NCI-H2171 (cell line): Measurements from ENCODE around the gene BAG5.
A peak's percentile ranks its signal among the peaks of the same experiment; 100 is the strongest.

Experiments
- DNase-seq: peaks from one replicate; lab custom pipeline; 2025; lab: John Stamatoyannopoulos, UW

BAG5 gene

GRCh38 chr14:103546652-103547454 is 15.6 kb downstream of the BAG5 start:
- peak; percentile 33 for DNase-seq

DNA sequence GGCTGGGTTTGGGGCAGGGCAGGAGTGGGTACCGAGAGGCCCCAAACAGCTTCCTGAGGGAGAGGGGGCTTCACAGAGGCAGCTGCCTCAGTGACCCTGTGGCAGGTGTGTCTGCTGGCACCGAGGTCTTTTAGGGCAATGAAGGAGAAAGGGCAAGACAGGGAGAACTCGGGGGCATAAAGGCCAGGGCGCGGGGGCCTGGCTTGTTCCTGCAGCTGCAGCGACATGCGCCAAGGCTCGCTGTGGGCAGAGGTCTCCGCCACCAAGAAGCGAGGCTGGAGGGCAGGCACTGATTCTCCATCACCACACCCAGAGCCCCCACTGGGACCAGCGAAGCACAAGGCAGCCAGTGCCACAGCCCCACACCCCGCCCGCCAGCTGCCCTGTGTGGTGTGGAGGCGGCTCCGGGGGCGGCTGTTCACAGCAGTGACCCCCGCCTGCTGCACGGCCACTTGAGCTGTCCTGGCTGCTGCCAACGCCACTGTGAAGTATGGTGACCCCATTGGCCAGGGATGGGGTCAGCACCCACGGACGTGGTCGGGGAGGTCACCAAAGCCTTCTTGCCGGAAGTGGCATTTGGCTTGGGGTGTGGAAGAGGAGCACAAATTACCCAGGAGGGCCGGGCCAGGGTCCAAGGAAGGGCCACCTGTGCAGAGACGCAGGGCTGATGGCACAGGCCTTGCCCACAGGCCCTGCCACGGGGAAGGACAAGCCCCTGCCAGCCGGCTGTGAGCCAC is 16.4 kb downstream of the BAG5 start:
- DNase-seq = no peak

DNA sequence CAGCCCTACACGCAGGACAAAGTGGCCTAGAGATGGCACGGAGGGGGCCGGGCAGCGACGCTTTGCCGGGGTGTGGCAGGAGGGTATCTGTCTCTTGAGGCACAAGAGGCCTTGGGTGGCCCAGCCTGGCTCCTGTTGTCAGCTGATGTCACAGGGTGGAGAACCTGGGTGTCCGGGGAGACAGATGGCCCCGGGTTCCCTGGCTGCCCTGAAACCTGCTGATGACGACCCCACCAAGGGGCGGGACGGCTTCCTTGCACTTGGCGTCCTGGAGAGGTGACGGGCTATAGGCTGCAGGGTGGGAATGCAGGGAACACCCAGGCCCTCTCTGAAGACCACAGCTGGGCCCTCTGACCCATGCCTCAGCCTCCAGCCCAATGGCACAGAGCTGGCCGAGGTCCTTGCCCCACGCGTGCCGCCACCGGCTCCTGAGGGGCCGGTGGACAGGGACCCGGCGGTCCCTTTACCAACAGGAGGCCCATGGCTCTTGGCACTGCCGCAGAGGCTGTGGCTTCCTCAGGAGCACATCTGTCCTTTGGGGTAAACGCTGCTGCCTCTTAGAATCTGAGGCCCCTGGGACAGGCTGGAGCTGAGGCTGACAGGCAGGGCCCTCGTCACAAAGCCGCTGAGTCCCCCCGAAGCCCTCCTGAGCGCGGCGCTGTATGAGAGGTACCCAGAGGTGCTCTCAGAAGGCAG is 17.1 kb downstream of the BAG5 start:
- no peak for DNase-seq

- DNase-seq = no peak
Observed at GRCh38 chr14:103544388-103545218, 17.9 kb downstream of the BAG5 start.

DNA sequence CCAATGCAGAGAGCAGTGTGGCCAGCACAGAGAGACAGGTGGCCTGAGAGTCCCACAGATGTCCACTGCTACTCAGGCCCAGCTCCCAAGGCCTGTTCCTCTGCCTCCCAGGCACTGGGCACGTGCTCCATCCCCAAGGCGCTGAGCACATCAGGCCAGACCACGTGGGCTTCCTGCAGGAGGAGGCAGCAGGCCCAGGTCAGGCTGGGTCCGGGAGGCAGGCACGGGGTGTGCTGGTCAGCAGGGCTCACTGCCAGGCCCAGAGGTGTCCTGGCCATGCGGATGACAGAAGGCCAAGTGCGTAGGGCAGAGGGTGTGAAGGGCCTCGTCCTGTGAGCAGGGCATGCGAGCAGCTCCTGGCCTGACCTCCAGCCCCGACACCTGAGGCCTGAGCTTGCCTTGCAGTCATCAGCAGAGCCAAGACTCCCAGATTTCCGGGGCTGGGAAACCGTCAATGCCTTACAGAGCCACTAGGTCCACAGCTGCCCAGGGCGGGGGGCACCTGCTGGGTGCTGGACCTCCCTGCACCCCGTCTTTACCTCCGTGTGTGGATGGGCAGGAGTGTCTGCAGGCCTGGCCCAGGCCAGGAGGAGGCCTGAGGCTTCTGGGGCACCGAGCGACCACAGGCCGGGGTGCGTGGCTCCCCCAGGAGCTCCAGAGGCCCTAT is 18.6 kb downstream of the BAG5 start:
- DNase-seq = no peak

DNA sequence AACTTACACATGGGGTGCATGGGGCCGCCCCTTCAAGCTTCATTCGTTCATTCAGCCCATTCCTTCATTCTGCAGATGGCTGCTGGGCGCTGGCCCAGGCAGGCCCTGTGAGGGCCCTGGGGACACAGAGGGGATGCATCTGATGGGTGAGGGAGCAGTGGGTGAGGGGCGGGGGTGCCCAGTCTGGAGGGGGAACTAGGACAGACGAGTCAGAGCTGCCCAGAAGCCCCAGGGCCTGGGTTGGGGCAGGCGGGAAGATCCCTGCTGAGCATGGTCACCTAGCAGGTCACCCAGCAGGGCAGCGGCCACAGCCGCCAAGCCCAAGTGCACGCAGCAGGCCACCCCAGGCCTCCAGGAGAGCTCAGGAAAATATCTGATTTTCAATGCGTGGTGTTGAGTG is 19.3 kb downstream of the BAG5 start:
- DNase-seq = no peak

DNA sequence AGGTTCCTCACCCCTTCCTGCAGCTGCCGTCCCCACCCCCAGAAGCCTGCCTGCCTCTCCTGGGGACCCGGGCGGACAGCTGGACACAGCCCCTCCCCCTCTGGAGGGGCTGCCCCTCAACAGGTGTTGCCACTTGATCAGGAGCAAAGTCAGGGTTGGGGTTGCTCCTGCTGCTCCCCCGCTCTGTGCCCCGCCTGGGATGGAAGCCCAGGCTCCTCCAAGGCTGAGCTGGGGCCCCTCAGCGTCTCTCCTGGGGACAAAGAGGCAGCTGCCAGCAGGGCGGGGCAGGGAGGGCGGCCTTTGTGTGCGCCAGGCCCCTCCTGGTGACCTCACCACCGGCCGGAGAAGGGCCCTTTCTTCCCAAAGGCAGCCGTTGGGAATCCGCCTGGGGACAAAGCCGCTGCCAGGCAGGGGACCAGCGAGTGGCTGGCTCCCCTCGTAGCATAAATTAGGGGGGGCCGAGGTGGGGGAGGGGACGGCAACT is 19.8 kb downstream of the BAG5 start:
- DNase-seq = peak; percentile 56

GRCh38 chr14:103541709-103542604 is 20.5 kb downstream of the BAG5 start:
- no peak for DNase-seq

DNA sequence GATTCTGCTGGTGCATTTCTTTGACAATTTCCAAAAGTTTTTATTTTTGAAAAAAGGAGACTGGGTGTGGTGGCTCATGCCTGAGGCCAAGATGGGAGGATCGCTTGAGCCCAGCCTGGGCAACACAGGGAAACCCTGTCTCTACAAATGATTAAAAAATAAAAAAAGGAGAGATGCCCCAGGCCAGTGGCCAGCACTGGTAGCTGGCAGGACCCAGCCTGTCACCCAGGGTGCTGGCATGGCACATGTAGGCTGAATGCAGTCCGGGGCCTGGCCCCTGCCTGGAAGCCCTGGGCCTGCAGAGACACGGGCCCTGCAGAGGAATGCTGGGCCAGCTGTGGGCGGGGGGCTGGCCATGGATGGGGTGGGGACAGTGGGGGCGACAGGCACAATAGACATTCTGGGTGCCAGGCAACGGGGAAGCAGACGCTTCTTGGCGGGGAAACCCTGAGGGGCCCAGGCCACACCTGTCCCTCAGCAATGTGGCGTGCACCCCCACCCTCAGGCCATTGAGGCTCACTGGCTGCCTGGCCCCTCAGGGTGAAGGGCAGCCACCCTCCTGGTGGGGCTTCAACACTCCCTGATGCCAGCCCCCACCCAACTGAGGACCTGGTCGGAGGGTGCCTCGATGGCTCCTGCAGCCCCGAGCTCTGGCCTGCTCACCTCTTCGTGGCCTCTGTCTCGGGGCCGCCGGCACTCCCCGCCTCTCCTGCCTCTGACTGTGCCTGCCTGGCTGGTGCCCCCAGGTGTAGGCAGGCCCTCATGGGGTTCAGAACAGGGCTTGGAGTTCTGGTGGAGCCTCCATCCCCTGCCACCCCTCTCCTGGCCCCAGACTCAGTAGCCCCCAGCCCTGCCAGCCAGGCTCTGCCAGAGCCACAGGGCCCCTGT is 21.4 kb downstream of the BAG5 start:
- no peak for DNase-seq

GRCh38 chr14:103539056-103539825 is 23.2 kb downstream of the BAG5 start:
- no peak for DNase-seq

DNA sequence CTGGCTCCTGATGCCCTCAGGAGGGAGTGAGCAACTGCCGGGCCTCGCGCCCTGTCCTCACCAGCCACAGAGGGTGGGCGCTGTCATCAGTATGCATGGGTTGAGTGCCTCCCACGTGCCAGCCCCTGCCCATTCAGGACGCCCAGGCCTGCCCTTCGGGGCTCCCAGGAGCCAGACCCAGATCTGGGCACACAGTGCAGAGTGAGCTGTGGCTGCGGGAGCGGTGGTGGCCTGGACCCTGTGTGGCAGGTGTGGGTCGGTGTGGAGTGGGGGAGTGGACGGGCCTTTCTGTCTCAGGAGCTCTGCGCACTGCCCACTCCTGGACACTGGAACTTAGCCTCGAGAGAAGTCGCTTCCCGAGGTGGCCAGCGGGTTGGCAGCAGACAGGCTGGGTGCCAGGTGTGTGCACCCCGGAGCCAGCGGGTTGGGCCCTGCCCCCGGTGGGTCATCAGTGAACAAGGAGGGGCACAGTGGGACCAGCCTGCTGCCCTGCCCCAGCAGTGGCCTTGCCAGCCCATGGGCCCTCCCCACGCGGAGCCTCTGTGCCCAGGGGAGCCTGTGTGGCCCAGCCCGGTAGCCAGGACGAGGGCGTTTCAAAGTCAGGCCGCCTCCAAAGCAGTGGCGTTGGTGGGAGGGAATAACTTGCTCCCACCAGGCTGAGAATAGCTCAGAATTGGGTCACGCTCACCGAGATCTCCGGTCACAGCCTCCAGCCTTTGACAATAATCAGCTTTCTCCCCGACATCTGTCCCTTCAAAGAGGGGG is 24.0 kb downstream of the BAG5 start:
- no peak for DNase-seq

GRCh38 chr14:103537175-103537990 is 25.1 kb downstream of the BAG5 start:
- no peak for DNase-seq

DNA sequence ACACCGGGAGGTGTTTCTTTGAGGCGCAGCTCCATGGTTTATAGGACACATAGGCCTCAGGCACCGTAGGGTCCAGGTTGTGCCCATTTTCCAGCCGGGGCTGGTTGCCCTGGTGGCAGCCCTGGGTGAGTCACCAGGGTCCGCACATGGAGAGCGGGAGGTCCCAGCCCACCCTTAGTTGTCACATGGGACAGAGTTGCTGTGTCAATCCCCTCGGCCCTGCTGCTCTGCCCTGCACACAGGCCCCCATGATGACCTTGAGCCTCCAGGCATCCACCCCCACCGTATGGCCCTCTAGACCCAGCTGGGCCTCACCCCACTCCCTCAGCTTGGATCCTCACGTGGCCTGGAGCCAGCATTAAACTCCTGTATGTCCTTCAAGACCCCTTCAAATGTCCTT is 25.8 kb downstream of the BAG5 start:
- DNase-seq = no peak

- DNase-seq = no peak
Observed at GRCh38 chr14:103535891-103536565, 26.4 kb downstream of the BAG5 start.

DNA sequence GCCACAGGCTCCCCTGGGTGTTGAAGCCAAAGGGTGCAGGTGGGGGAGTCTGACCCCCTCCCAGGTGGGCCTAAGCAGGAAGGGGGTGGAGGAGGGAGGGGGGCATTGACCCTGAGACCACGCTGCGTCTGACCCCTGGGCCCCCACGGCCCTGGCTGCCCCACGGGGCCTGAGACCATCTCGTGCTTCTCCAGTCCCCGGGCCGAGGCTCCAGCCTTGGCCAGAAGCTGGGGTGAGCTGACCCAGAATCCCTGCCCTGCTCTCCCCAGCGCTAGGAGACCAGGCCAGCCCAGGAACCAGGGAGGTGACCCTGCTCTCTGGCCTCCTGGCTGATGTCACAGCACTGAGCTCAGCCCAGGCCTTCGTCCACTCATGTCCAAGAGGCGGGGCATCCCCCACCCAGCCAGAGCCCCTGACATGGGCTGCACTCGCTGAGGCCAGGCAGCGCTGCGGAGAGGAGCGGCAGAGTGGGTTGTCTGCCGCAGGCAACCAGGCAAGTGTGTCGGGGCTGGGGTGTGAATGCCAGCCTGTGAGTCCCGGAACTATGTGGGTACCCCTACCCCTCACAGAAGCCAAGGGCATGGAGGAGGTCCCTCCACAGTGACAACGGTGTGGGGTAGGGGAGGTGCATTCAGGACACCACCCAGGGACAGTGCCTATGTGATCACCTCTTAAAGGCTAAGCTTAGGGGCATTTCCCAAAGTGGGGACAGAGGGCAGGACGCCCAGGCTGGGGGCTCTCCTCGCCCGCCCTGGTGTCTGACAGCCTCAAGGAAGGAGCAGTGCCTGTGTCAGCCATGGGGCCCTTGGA is 27.2 kb downstream of the BAG5 start:
- no peak for DNase-seq
